H7 (cell line): ENCODE results near the gene BABAM2. TPM values are rescaled to one million over a fixed set of nuclear protein-coding genes. Genes with fewer than 3 reads are reported as not detected.
"Not testable (repeated sequence)": the region's sequence is repeated elsewhere in the genome, so short reads cannot be mapped to it uniquely, and the experiment has no call there.

Experiments
- DNase-seq: peaks from one replicate; pipeline ENCODE4 v3.0.0; 2012
- H3K27me3 ChIP-seq: 2 replicates; pipeline ENCODE4 v1.6.0; 2011; ENCODE audit warnings: mild to moderate bottlenecking, low read length; ENCODE audit not compliant: control insufficient read depth, insufficient read depth
- H3K36me3 ChIP-seq: replicated peaks from 2 replicates; pipeline ENCODE4 v1.5.1; 2011; ENCODE audit warnings: low read length; ENCODE audit not compliant: control insufficient read depth, insufficient read depth
- H3K4me3 ChIP-seq: 2 replicates; pipeline ENCODE4 v1.5.1; 2011; ENCODE audit warnings: low read depth, mild to moderate bottlenecking, control low read depth, low read length, moderate library complexity; ENCODE audit not compliant: insufficient read depth
- total RNA-seq: library from RNA; depleted of rRNA; stranded (reverse); fragments of >200 nt; shearing (Covaris generic); gene quantifications from 2 replicates; pipeline ENCODE4 v1.2.3, GENCODE V29; 2014

BABAM2 gene
- total RNA-seq, 1 experiment from 2014 or later, result 25.3 TPM

- Histone ChIP-seq H3K36me3 (no peaks in the 10 kb centered on the region), H3K4me3 (no peak overlapping the region), H3K27me3 (no peaks in the 10 kb centered on the region)
- DNase-seq, result peak; percentile 56
Observed at GRCh38 chr2:28326469-28326805, 435.9 kb downstream of the BABAM2 start.

GRCh38 chr2:28326881-28327505 lies 436.5 kb downstream of the BABAM2 start:
- H3K4me3 ChIP-seq, result no peak overlapping the region
- H3K27me3 ChIP-seq, result no peaks in the 10 kb centered on the region
- DNase-seq, result peak; percentile 15
- H3K36me3 ChIP-seq, result no peaks in the 10 kb centered on the region

GRCh38 chr2:28327581-28327955 lies 437.0 kb downstream of the BABAM2 start:
- Histone ChIP-seq H3K4me3 (no peak overlapping the region), H3K27me3 (no peaks in the 10 kb centered on the region), H3K36me3 (no peaks in the 10 kb centered on the region)
- no peak for DNase-seq

- DNase-seq, result peak; percentile 22
- no peak overlapping the region for H3K4me3 ChIP-seq
- no peaks in the 10 kb centered on the region for H3K27me3 ChIP-seq
- H3K36me3 ChIP-seq, result no peaks in the 10 kb centered on the region
Observed at GRCh38 chr2:28327956-28328922, 437.7 kb downstream of the BABAM2 start.

GRCh38 chr2:28329184-28329583 lies 438.7 kb downstream of the BABAM2 start:
- Histone ChIP-seq H3K36me3 (no peaks in the 10 kb centered on the region), H3K27me3 (no peaks in the 10 kb centered on the region), H3K4me3 (no peak overlapping the region)
- no peak for DNase-seq

- H3K27me3 ChIP-seq, H3K36me3 ChIP-seq, H3K4me3 ChIP-seq, DNase-seq: not testable (repeated sequence)
Observed at GRCh38 chr2:28330722-28331121, 440.2 kb downstream of the BABAM2 start.

GRCh38 chr2:28331797-28332196 lies 441.3 kb downstream of the BABAM2 start:
- not testable (repeated sequence) for DNase-seq, H3K4me3 ChIP-seq, H3K27me3 ChIP-seq, H3K36me3 ChIP-seq

- no peak overlapping the region for H3K4me3 ChIP-seq
- no peaks in the 10 kb centered on the region for H3K36me3 ChIP-seq
- no peaks in the 10 kb centered on the region for H3K27me3 ChIP-seq
- peak; percentile 24 for DNase-seq
Observed at GRCh38 chr2:28332696-28333095, 442.2 kb downstream of the BABAM2 start.

- peak; percentile 29 for DNase-seq
- Histone ChIP-seq H3K4me3 (no peak overlapping the region), H3K36me3 (no peaks in the 10 kb centered on the region), H3K27me3 (no peaks in the 10 kb centered on the region)
Observed at GRCh38 chr2:28333606-28334526, 443.3 kb downstream of the BABAM2 start.

- no peak for DNase-seq
Observed at GRCh38 chr2:28334527-28334894, 444.0 kb downstream of the BABAM2 start.

GRCh38 chr2:28335265-28335664 lies 444.7 kb downstream of the BABAM2 start:
- not testable (repeated sequence) for DNase-seq, H3K27me3 ChIP-seq, H3K4me3 ChIP-seq, H3K36me3 ChIP-seq

More at GRCh38 chr2:28334527-28334894, 444.0 kb downstream of the BABAM2 start:
- no peaks in the 10 kb centered on the region for H3K27me3 ChIP-seq
- no peaks in the 10 kb centered on the region for H3K36me3 ChIP-seq
- H3K4me3 ChIP-seq, result no peak overlapping the region

GRCh38 chr2:28335666-28336065 lies 445.1 kb downstream of the BABAM2 start:
- Histone ChIP-seq H3K4me3 (no peak overlapping the region), H3K27me3 (no peaks in the 10 kb centered on the region), H3K36me3 (no peaks in the 10 kb centered on the region)
- no peak for DNase-seq

GRCh38 chr2:28336264-28336980 lies 445.9 kb downstream of the BABAM2 start:
- no peaks in the 10 kb centered on the region for H3K36me3 ChIP-seq
- DNase-seq, result no peak
- no peaks in the 10 kb centered on the region for H3K27me3 ChIP-seq
- no peak overlapping the region for H3K4me3 ChIP-seq
